NCI-H748 (cell line): ENCODE results near the gene INPP4B.
A peak's percentile ranks its signal among the peaks of the same experiment; 100 is the strongest.

Experiments
- DNase-seq: peaks from one replicate; lab custom pipeline; 2025; ENCODE audit not compliant: unreplicated experiment; lab: John Stamatoyannopoulos, UW

Gene INPP4B

DNA sequence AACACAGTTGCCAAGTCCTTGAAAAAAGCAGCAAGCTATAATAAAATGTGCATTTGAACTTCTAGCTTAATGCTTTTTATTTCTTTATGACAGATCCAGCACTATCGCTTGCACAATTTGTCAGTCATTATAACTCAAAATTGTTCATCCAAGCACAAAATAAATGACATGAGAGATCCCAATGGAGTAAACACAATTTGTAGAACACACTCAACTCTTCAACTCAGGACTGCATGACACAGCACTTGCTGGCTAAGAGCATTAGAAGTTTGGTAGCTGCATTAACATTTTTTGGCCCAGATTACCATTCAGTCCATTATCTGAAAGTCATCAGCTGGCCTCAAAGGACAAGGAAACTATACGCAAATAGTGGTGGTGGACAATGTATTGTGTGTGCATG is 530.1 kb downstream of the INPP4B start:
- no peak for DNase-seq

DNA sequence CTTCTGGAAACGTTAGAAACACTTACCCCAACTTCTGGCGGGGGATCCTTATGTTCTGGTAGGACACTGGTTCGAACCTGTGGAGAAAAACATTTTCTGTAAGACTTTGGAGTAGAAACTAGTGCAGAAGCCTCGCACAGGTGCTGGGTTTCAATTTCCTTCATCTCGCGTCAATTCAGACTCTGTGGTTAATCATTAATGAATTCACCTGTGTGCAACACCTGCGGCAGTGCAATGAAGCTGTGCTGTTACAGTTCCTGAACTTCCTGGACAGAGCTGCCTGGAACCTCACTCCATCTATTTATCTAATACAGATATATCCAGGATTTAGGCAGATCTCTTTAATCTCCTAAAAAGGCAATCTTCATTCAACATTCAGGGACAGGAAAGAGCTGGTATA is 531.4 kb downstream of the INPP4B start:
- DNase-seq: no peak

DNA sequence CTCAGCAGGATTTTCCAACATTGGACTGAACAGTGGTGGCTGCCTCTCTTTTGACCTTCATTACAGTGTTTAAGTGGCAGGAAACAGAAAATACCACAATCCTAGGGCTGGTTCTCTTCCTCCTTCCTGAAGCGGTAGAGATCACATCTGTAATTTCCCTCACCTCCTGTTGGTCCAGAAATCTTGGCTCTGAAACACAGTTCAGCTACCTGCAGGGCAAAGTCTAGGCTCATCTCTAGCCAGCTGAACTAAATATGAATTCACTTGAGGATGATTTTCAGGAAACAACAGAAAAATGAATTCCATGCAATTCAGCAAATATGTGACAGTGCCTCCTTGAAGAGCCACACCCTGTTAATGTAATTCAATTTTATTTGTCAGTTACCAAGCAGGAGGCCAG is 531.9 kb downstream of the INPP4B start:
- DNase-seq: no peak

DNA sequence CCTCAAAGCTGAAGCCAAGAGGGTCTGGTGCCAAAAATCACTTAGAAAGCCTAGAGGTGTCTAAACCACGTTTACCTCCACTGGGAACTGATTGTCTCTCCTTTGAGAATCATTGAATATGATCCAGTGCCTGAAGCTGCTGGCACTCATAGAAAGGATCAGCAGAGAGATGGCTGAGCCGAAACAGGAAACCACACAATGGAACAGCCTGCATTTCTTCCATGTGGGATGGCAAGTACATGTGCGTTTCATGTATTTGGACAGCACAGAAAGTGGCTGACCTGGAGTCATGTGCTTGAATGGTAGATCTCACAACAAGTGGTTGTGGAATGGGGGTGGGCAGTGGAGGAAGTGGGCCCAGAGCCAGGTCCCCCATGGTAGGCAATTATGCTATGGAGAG is 533.7 kb downstream of the INPP4B start:
- no peak for DNase-seq

DNA sequence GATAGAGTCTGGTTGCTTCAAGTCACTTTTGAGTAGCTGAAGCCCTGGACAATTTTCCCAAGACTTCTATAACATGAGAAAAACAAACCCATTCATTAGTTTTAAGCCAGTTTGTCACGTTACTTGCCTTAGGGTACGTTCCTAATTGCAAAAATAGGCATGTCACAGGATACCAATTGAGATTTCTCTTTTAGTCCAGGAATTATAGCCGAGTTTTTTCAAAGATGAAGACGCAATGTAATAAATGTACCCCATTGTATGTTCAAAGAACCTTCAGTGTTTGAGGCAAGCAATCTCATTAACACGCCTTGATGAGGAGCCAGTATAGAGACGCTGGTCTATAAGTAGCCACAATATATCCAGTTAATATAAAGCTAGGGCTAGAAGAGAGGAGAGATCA is 534.2 kb downstream of the INPP4B start:
- DNase-seq: no peak

DNA sequence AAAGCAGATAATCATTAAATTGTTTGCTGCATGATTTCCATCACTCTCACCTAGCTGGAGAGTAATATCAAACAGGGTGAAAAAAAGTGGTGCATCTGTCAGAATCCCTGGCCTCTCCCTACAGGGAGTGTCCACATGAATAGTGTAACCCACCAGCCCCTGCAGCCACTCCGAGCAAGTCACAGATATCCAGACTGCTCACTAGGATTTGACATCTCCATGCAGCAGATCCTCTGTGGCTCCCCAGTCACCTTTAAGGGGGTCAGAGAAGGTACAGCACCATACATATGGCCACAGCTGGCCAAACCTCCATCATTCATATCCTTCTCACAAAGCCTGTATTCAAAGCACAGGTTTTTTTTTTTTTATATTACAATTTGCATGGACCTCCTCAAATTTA is 536.3 kb downstream of the INPP4B start:
- no peak for DNase-seq

DNA sequence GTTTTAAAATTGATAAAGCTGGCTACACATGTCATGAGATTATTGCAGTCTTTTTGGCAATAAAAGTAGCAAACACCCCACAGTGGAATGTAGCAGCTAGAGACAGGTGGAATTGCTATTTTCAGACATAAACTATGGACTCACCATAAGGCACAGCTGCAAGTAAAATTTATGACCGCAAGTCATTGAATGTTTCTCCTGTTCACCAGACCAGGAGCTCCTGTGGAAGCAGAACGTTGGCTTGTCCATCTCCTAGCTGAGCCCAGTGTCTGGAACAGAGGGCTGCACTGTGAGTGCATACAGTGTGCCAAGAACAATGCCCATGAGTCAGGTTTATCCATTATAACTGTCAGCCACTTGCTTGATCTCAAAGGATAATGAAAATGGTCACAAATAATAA is 538.2 kb downstream of the INPP4B start:
- no peak for DNase-seq

DNA sequence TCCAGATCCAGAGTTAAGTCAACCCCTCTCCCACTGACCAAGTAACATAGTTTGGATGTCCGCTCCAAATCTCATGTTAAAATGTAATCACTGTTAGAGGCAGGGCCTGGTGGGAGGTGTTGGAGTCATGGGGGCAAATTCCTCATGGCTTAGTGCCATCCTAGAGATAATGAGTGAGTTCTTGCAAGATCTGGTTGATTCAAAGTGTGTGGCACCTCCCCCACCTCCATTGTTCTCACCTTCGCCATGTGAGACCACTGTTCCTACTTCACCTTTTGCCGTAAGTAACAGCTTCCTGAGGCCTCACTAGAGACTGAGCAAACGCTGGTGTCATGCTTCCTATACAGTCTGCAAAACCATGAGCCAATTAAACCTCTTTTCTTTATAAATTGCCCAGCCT is 548.8 kb downstream of the INPP4B start:
- no peak for DNase-seq

DNA sequence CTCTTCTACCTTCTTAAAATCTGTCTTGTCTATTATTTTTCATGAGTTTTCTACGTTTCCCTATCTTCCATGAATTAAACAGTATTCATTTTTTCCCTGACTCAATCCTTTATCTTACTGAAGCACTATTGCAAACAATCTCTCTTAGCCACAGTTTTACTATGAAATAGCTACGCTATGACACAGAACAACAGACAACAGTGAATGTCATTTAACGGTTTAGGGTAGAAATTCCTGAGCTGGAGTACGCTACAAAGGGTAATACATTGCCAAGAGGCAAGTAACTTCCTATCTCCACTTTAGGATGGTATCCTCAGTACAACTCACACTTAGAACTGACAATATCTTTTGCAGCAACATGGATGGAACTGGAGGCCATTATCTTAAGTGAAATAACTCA is 552.6 kb downstream of the INPP4B start:
- no peak for DNase-seq

DNA sequence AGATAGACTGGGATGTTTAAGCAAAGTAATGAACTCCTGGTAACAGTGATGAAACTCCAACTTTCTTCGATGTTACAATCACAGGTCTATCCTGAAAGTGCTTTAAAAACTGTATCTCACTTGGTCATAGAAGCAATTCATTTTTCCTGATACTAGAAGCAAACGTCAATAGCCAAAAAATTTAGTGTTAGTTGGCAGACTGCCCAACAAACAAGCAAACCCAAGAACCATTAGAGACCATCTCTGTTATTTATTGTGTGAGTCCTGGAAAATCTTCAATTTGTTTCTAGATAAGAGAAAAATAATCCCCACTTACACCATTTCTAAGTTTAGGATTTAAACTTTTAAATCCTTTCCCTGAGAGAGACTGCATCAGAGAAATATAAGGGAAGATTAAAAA is 553.9 kb downstream of the INPP4B start:
- DNase-seq: no peak

DNA sequence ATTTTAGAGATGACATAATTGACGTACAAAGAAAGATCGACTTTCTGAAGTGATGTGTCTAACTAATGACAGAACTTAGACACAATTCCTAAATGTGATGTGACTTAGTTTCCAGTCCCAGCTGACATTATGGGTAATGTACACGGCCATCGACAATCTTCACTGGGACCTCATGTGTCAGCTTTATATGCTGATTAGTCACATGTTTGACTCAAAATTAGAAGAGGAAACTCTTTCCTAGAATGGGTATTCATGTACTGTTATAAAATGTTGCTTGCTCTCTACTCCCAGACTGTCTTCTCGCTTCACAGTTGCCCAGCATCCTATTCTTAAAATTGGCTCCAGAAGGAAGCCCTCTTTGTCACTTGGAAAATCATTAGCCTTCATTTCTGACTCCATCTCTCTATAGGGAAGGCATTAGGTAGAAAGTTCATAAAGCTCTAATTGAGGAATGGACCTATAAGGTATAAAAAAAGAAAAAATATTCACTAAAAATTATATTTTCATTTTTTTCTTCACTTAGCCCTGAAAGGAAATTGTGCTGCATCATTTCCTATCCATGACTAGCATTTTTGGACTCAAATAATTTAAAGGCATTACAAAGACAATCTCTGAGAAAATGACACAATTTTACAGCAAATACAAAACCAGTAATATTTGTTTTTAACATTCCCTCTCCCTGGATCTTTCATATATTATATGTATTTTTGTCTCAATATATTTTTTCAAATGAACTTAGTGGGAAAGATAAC is 554.6 kb downstream of the INPP4B start:
- no peak for DNase-seq

DNA sequence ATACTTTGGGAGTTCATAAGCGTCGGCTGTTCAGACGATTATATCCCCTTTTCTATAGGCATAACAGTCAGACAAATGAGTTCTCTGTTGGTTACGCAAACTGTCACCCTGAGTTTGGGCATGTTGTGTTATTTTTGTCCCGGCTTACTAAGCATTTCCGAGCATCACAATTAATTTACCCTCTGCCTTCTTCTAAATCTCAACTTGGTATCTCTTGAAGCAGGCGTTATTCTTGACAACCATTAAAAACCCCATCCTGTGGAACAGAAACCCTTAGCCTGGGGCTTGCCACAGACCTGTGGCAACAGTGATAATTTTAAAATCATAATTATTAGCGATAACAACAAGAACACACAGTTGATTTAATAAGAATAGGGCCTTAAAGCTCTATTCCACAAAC is 558.7 kb downstream of the INPP4B start:
- DNase-seq: no peak

DNA sequence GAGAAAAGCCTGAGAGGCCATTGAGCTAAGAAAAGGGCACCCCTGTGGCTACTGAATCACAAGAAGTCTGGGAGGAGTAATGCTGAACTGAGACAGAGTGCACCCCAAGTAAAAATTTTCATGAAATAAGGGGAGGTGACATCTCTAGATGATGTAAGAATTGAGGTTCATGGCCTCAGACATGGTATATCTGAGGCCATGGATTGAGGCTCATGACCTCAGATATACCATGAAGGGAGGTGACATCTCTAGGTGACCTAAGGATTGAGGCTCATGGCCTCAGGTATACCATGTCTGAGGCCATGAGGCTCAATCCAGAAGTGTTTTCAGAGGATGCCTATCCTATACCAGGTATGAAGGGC is 560.9 kb downstream of the INPP4B start:
- DNase-seq: no peak

DNA sequence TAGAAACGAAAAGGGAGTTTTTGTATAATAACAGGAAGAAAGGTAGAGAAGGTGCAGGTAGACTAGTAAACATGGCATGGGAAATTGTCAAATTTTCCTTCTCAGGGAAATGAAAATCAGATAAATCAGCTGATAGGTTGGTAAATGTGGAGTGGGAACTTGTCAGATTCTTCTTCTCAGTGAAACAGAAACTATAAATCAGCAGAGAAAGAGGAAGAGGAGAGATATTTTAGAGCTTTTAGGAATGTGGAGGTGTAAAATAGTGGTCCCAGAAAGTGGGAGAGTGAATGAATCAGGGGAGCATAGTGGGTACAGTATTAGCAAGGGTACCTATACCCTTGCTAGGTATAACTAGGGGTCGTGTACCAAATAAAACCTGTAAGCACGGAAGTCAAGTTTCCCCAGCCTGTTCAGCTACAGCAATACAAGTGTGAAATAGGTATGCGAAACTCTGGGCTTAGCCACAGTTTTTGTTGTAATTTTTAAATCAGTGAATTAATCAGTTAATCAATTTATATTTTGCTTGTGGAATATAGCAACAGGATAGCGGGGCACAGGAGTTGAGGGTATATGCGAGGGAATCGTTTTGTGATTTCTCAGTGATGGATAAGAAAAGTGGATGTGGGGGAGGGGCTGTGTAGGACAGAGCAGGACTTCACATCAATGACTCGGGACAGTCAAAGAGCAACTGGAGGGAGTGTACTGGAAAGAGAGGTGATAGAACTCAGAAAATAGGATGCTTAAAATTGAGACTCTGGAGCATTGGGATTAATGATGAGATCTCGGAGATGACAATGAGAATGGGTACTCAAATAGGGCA is 561.5 kb downstream of the INPP4B start:
- no peak for DNase-seq

DNA sequence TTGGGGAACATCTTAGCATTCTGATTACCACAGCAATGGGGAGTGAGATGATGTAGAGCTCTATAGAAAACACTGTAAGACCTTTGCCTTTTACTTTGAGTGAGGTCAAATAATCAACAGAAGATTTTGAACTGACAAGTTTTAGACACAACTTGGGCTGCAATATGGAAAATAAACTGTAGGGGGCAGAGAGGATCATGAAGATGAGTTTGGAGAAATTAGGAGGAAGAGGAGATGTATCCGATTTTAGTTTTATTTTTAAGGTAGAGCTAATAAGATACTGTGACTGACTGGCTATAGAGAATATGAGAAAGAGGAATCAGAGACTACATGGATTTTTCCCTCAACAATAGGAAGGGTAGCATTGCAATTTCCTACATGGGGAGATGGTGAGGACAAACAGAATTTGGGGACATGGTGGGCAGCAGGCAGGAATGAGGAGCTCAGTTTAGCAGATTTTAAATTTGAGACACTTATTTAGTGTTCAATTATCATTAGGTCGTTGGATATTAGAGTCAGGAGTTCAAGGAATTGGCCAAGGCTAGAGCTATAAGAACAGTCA is 563.1 kb downstream of the INPP4B start:
- peak; percentile 20 for DNase-seq

DNA sequence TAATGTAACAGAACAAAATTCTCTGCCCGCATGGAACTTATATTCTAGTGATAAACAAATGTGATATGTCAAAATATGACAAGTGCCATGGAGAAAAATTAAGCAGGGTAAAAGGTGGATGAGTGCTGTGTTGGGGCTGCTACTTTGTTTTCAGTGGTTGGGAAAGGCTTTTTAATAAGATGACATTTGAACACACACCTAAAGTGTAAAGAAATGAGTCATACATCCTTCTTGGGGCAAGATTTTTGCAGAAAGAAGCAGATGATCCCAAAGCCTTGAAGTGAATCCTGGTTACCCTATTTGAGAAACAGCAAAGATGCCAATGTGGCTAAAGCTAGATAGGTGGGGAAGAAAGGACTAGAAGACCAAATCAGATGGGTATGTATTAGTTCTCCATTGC is 564.1 kb downstream of the INPP4B start:
- no peak for DNase-seq

DNA sequence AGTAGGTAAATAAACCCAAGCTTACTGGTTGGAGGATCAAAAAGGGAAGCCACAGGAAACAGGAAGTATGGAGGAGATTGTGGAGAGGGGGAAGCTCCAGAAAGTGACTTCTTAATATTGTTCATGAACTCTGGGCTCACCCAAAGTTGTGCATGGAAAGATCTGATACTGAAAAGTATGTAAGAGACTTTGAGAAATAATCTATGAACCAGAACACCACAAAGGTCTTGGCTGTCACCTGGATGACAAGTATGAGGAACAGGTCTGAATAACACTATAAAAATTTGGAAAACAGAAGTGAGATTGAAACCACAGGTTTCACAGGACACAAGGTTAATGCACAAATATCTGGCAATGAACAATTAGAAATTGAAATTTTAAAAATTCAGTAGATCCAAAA is 567.4 kb downstream of the INPP4B start:
- no peak for DNase-seq

DNA sequence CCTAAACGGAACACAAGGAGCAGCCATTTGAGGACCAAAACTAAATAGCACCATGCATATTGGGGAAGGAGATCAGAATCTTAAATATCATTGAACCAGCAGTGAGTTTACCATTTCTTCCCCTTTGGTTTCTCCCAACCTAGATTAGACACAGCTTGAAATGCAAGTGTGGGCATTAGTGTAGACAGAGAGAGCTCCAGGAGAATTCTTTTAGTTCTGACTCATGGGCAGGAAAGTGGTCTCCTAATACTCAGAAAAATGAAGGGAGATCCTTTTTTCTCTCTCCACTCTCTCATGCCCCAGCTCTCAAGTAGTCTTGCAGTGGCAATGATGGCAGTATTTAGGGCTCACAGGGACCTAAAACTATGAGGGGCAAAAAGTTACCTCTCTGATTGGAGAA is 567.9 kb downstream of the INPP4B start:
- no peak for DNase-seq

DNA sequence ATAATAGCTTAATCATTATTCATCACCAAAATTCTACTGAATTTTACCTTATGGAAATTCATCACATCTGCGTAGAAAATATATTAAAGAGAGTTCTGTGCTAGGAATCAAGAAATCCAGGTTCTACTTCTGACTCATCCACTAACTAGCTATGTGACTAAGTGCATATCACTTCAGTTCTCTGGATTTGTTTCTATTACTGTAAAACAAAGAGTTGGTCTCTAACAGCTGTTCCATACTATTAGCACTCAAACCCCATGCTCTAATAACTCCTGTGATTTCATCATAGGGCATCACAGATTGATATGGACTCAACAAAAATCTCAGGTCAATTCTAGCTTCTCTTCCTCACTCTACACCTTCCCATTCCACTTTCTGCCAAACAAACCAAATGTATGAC is 572.0 kb downstream of the INPP4B start:
- no peak for DNase-seq

DNA sequence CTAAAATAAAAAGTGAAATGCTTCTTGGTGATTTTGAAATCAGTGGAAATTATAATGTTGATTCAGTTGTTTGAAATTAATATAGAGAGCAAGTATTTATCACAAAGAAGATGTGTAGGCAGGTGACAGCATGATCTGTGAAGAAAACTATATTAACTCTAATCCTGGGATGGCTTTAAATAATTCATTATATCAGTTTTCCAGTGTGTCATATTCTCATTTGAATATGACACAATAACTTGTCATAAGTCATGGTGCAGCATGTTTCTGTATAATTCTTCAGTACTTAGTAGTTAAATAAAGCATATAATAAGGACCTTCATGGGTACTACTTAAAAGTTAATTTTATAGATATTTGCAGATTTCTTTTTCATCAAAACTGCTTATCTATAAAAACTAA is 573.6 kb downstream of the INPP4B start:
- no peak for DNase-seq

DNA sequence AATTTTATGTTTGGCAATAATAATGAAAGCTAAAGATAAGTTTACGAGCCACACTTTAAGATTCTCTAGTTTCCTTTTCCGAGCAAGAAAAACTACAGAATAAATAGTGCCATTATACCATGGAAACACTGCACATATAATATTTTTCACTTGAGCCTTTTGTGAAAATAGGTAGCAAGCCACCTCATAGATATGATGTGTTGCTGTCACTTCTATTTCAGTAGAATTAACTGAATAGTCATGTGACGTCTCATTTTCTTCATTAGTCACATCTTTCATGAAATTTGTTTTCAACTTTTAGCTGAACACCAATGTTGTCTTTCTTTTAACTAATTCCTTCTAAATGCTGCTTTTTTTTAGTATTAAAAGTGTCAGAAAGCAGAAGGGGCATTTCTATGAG is 574.3 kb downstream of the INPP4B start:
- no peak for DNase-seq

DNA sequence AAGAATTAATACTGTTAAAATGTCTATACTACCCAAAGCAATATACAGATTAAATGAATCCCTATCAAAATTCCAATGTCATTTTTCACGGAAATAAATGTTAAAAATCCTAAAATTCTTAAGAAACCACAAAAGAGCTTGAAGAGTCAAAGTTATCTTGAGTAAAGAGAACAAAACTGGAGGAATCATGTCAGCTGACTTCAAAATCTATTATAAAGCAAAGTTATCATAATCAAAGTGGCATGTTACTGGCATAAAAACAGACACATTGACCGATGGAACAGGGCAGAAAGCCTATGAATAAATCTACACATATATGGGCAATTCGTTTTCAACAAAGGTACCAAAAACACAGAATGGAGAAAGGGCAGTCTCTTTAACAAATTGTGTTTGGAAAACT is 579.0 kb downstream of the INPP4B start:
- DNase-seq: no peak
